Chondrocyte (in vitro differentiated cells): ENCODE results near the gene DUSP16. TPM values are rescaled to one million over a fixed set of nuclear protein-coding genes. Genes with fewer than 3 reads are reported as not detected.
"Not testable (repeated sequence)": the region's sequence is repeated elsewhere in the genome, so short reads cannot be mapped to it uniquely, and the experiment has no call there.

Experiments
- DNase-seq: peaks from one replicate; pipeline ENCODE4 v3.0.0; 2021; ENCODE audit warnings: mixed read lengths, low spot score
- H3K27ac Mint-ChIP-seq: one replicate; pipeline ENCODE4 v1.8.0; 2021; ENCODE audit warnings: mild to moderate bottlenecking, moderate library complexity, mixed read lengths; ENCODE audit not compliant: unreplicated experiment
- H3K27me3 Mint-ChIP-seq: 2 replicates; pipeline ENCODE4 v1.8.0; 2021; ENCODE audit warnings: low read depth, mixed read lengths
- H3K36me3 Mint-ChIP-seq: 2 replicates; pipeline ENCODE4 v1.8.0; 2021; ENCODE audit warnings: low read depth, mixed read lengths
- H3K4me1 Mint-ChIP-seq: 2 replicates; pipeline ENCODE4 v1.8.0; 2021; ENCODE audit warnings: low read depth, mild to moderate bottlenecking, mixed read lengths
- H3K4me3 Mint-ChIP-seq: one replicate; pipeline ENCODE4 v1.8.0; 2021; ENCODE audit warnings: mild to moderate bottlenecking, moderate library complexity, mixed read lengths; ENCODE audit not compliant: unreplicated experiment
- H3K9me3 Mint-ChIP-seq: 2 replicates; pipeline ENCODE4 v1.8.0; 2021; ENCODE audit warnings: low read depth, mixed read lengths
- total RNA-seq: library from RNA; stranded (reverse); gene quantifications from 3 replicates; pipeline ENCODE4 v1.2.1, GENCODE V29; 2021
- TF ChIP-seq, protein P1 (sequence below): fragments of 200-600 bp; sonication (generic); IDR thresholded peaks from 2 replicates; pipeline ENCODE4 v1.5.0; 2021; ENCODE audit warnings: antibody characterized with exemption, mild to moderate bottlenecking, moderate library complexity

The DUSP16 gene
- total RNA-seq, 1 donor from 2014 or later: 13.7 TPM

DNA sequence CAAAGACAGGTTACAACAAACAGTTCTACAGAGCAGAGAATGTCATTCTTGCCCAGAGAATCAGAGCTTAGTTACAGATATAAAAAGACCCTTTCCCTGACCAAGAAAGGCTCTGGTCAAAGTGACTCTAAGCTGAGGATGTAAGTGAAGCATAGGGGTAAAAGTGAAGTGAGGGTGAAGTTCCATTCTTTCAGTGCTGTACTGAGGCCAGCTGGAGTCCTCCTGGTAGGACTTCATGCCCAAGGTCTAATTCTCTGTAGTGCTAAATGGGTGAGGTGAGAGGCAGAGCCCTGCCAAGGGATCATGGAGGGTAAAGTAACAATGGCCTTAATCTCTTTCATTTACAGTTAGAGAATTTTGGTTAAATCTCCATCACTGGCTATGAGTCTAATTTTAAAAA lies 38.5 kb downstream of the DUSP16 start:
- Mint-ChIP-seq H3K27me3 (no peaks in the 10 kb centered on the region), H3K36me3 (peaks cover 3% of the 10 kb centered on the region), H3K9me3 (no peaks in the 10 kb centered on the region), H3K4me1 (peaks cover 5% of the 10 kb centered on the region), H3K27ac (no peak overlapping the region), H3K4me3 (no peak overlapping the region)
- DNase-seq: no peak
- TF ChIP-seq, protein P1, sequence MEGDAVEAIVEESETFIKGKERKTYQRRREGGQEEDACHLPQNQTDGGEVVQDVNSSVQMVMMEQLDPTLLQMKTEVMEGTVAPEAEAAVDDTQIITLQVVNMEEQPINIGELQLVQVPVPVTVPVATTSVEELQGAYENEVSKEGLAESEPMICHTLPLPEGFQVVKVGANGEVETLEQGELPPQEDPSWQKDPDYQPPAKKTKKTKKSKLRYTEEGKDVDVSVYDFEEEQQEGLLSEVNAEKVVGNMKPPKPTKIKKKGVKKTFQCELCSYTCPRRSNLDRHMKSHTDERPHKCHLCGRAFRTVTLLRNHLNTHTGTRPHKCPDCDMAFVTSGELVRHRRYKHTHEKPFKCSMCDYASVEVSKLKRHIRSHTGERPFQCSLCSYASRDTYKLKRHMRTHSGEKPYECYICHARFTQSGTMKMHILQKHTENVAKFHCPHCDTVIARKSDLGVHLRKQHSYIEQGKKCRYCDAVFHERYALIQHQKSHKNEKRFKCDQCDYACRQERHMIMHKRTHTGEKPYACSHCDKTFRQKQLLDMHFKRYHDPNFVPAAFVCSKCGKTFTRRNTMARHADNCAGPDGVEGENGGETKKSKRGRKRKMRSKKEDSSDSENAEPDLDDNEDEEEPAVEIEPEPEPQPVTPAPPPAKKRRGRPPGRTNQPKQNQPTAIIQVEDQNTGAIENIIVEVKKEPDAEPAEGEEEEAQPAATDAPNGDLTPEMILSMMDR: no peak

DNA sequence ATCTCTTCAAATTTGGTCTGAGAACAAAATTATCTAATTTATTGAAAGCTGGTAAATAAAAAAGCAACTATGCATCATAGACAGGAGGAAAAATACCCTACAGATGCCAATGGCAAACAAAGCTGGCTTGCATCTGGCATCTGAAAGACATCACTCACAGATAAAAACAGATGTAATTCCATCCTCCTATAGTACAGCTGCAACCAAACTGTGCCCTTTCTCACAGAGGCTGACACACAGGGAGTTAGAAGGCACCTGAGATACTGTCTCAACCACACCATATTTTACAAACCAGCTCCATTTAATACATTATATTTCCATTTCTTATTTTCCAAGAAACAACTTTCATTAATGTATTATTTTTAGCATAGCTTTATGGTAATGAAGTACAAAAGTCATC lies 39.4 kb downstream of the DUSP16 start:
- Mint-ChIP-seq H3K9me3 (no peaks in the 10 kb centered on the region), H3K27ac (no peak overlapping the region), H3K4me3 (no peak overlapping the region), H3K36me3 (peaks cover 5% of the 10 kb centered on the region), H3K4me1 (peaks cover 13% of the 10 kb centered on the region), H3K27me3 (no peaks in the 10 kb centered on the region)
- TF ChIP-seq, protein P1: no peak
- no peak for DNase-seq

DNA sequence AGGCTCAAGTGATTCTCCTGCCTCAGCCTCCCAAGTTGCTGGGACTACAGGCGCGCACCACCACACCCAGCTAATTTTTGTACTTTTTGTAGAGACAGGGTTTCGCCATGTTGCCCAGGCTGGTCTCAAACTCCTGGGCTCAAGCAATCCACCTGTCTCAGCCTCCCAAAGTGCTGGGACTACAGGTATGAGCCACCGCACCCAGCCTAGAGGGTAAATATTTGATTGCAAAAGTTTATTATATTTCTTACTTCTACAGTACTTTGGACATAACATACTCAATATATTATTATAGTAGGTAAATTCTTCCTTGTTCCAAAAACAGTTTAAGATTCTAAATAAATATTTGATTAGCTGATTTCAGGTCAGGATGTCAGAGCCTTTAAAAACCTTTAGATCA lies 40.0 kb downstream of the DUSP16 start:
- H3K4me3 Mint-ChIP-seq, H3K36me3 Mint-ChIP-seq, H3K9me3 Mint-ChIP-seq, H3K27ac Mint-ChIP-seq, DNase-seq, H3K27me3 Mint-ChIP-seq: not testable (repeated sequence)
- H3K4me1 Mint-ChIP-seq: peaks cover 15% of the 10 kb centered on the region

DNA sequence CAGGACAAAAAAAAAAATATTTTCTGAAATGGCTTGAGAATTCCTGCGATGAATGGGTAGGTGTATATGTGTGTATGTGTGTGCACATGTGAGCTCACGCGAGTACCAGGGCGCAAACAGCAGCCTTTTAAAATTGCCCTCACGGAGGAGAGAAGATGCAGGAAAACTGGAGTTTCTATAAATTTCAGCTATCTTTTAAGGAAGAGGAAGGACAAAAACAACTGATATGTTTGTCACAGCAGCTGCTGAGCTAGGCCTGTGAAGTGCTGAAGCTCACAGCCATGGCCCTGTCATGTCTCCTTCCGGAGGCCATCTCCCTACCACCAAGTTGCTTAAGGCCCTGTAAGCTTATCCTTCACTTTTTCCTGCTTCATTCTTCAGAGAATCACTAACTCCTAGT lies 40.8 kb downstream of the DUSP16 start:
- peaks cover 7% of the 10 kb centered on the region for H3K36me3 Mint-ChIP-seq
- no peak overlapping the region for H3K27ac Mint-ChIP-seq
- H3K9me3 Mint-ChIP-seq: no peaks in the 10 kb centered on the region
- H3K27me3 Mint-ChIP-seq: no peaks in the 10 kb centered on the region
- H3K4me1 Mint-ChIP-seq: peaks cover 15% of the 10 kb centered on the region
- TF ChIP-seq, protein P1: no peak
- H3K4me3 Mint-ChIP-seq: no peak overlapping the region
- no peak for DNase-seq

DNA sequence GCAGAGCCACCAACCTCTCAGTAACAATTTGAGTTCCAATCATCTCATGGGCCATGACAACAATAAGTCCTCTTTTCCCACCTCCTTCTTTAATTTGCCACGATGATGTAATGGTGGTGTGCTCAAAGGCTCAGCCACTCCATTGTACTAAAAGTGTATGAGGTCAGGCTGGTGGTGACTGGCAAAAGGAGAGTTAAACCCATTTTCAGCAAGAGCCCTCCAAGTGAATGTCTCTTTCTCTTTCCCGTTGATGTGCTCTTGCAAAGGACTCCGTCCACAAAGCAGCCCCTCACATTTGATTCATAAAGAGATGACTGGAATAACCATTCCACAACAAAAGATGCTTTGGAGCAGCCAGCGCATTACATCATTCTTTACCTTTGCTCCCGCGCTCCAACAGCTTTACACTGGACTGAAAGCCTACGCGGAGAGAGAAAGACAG lies 41.6 kb downstream of the DUSP16 start:
- Mint-ChIP-seq H3K27ac (no peak overlapping the region), H3K9me3 (no peaks in the 10 kb centered on the region), H3K27me3 (no peaks in the 10 kb centered on the region), H3K36me3 (peaks cover 7% of the 10 kb centered on the region), H3K4me1 (peaks cover 15% of the 10 kb centered on the region), H3K4me3 (no peak overlapping the region)
- DNase-seq: no peak
- TF ChIP-seq, protein P1: no peak

DNA sequence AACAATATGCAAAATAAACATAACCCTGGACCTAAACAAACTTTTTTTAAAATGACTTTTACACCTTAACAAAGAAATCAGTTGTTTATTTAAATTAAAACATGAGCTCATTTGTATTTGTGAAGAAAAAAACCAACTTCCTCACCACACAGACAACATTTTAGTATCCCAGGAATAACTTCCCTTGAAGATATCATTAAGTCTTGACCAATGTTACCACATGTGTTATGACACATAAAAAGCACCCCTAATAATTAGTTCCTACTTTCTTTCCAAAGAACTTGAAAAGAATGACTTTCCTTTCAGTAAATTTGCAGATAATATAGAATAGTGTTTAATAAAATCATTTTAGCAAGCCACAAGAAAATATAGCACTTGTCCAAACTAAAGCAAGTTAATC lies 42.4 kb downstream of the DUSP16 start:
- Mint-ChIP-seq H3K9me3 (no peaks in the 10 kb centered on the region), H3K27ac (no peak overlapping the region)

More for the DNA sequence above, 42.4 kb downstream of the DUSP16 start:
- Mint-ChIP-seq H3K4me1 (peaks cover 15% of the 10 kb centered on the region), H3K27me3 (no peaks in the 10 kb centered on the region), H3K4me3 (no peak overlapping the region), H3K36me3 (peaks cover 7% of the 10 kb centered on the region)
- DNase-seq: no peak
- TF ChIP-seq, protein P1: no peak
